Right lobe of liver (tissue), 4 donors: ENCODE results near the gene S100P.

Source experiments
- POLR2A ChIP-seq: fragments of 450-650 bp; IDR thresholded peaks from one replicate; pipeline ENCODE4 v1.6.1; 2017; ENCODE audit warnings: antibody characterized with exemption, mild to moderate bottlenecking
- TF ChIP-seq, protein P1 (sequence below), 4 donors: fragments of 200-600 bp in 3 of 4; fragments of 450-650 bp in 1 of 4; IDR thresholded peaks; one replicate each; pipeline versions ENCODE4 v1.5.1 to v1.8.0; 2016 to 2022; ENCODE audit warnings: antibody characterized with exemption in 4 of 4, mild to moderate bottlenecking in 2 of 4
- donor health status: DM: no; HTN: no; CAD: no.
- donor health status: DM: no; HTN: no; CAD: no.
- donor health status: DM: no; HTN: yes; CAD: no.

DNA sequence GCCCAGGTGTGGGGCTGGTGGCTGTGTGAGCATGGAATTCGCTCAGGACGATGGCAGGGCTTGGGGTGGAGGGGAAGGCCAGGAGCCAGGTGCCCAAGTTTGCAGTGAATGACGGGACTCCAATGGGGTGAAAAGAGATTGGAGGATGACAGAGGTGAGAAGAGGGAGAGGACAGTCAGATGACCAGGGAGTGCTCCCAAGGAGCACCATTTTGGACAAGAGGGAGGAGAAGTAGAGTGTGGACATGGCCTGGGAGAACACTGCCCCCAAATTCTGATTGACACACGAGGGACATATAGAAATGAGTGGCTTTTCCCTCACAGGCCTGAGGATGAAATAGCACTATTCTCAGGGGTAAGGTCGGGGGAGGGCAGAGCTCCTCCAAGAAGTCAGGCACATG lies 46.5 kb upstream of the S100P start:
- TF ChIP-seq, protein P1, sequence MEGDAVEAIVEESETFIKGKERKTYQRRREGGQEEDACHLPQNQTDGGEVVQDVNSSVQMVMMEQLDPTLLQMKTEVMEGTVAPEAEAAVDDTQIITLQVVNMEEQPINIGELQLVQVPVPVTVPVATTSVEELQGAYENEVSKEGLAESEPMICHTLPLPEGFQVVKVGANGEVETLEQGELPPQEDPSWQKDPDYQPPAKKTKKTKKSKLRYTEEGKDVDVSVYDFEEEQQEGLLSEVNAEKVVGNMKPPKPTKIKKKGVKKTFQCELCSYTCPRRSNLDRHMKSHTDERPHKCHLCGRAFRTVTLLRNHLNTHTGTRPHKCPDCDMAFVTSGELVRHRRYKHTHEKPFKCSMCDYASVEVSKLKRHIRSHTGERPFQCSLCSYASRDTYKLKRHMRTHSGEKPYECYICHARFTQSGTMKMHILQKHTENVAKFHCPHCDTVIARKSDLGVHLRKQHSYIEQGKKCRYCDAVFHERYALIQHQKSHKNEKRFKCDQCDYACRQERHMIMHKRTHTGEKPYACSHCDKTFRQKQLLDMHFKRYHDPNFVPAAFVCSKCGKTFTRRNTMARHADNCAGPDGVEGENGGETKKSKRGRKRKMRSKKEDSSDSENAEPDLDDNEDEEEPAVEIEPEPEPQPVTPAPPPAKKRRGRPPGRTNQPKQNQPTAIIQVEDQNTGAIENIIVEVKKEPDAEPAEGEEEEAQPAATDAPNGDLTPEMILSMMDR (IDR thresholded peaks at IDR 0.05), result no peak
- no peak for TF ChIP-seq POLR2A
